ENCODE data around the gene CDH23. TPM values are rescaled to one million over a fixed set of nuclear protein-coding genes. Genes with fewer than 3 reads are reported as not detected.
A peak's percentile ranks its signal among the peaks of the same experiment; 100 is the strongest.

CDH23 gene
- total RNA-seq, 1 experiment from 2014 or later, result 2.1 TPM

- no peaks in the 10 kb centered on the region for H3K9me3 ChIP-seq (ENCODE audit: low read length)
- no peaks in the 10 kb centered on the region for H3K79me2 ChIP-seq (ENCODE audit: low read length)
- H3K4me2 ChIP-seq (ENCODE audit: low read depth, low read length, poor library complexity, severe bottlenecking), result no peak overlapping the region
- H4K20me1 ChIP-seq (ENCODE audit: insufficient read depth, low read depth, low read length), result no peaks in the 10 kb centered on the region
- peaks cover 40% of the 10 kb centered on the region for H3K4me1 ChIP-seq (ENCODE audit: low read length)
- no peak overlapping the region for H3K9ac ChIP-seq (ENCODE audit: low read length)
- H3K27me3 ChIP-seq (ENCODE audit: low read length), result peaks cover 2% of the 10 kb centered on the region; the same call in 1 of the 2 replicates
- no peaks in the 10 kb centered on the region for H3K9me2 ChIP-seq (replicated peaks; ENCODE audit: insufficient read depth, low read length)
- DNase-seq, result no peak
- no peaks in the 10 kb centered on the region for H3K36me3 ChIP-seq (ENCODE audit: insufficient read depth, low read length)
- H2AFZ ChIP-seq (ENCODE audit: low read length), result no peak overlapping the region
- no peak overlapping the region for H3K27ac ChIP-seq (ENCODE audit: low read length)
- no peak overlapping the region for H3K4me3 ChIP-seq (ENCODE audit: low read length)
These were observed 375.3 kb downstream of the CDH23 start for GRCh38 chr10:71771821-71772617.

GRCh38 chr10:71772832-71773220 lies 376.1 kb downstream of the CDH23 start:
- Histone ChIP-seq H4K20me1 (ENCODE audit: insufficient read depth, low read depth, low read length) (no peaks in the 10 kb centered on the region), H3K9ac (ENCODE audit: low read length) (no peak overlapping the region), H3K27ac (ENCODE audit: low read length) (no peak overlapping the region), H3K36me3 (ENCODE audit: insufficient read depth, low read length) (no peaks in the 10 kb centered on the region), H2AFZ (ENCODE audit: low read length) (no peak overlapping the region), H3K4me3 (ENCODE audit: low read length) (no peak overlapping the region), H3K27me3 (ENCODE audit: low read length) (peaks cover 2% of the 10 kb centered on the region; the same call in 1 of the 2 replicates), H3K4me2 (ENCODE audit: low read depth, low read length, poor library complexity, severe bottlenecking) (no peak overlapping the region), H3K79me2 (ENCODE audit: low read length) (no peaks in the 10 kb centered on the region), H3K9me3 (ENCODE audit: low read length) (no peaks in the 10 kb centered on the region; the same call in 1 of the 2 replicates), H3K9me2 (replicated peaks; ENCODE audit: insufficient read depth, low read length) (no peaks in the 10 kb centered on the region), H3K4me1 (ENCODE audit: low read length) (peaks cover 40% of the 10 kb centered on the region)
- no peak for DNase-seq

GRCh38 chr10:71773221-71773971 lies 376.7 kb downstream of the CDH23 start, which contains the start of gene VSIR:
VSIR (minus strand) TSS chr10:71773520; CDS start chr10:71773439, 81 bp downstream.
- DNase-seq, result peak; percentile 91
- Histone ChIP-seq H3K4me2 (ENCODE audit: low read depth, low read length, poor library complexity, severe bottlenecking) (no peak within 1 kb of the TSS), H3K9me2 (replicated peaks; ENCODE audit: insufficient read depth, low read length) (no peaks in the 10 kb centered on the region), H3K36me3 (ENCODE audit: insufficient read depth, low read length) (no peaks in the 10 kb centered on the region), H3K9me3 (ENCODE audit: low read length) (no peaks in the 10 kb centered on the region; the same call in 1 of the 2 replicates), H3K79me2 (ENCODE audit: low read length) (no peaks in the 10 kb centered on the region), H4K20me1 (ENCODE audit: insufficient read depth, low read depth, low read length) (no peaks in the 10 kb centered on the region), H3K4me1 (ENCODE audit: low read length) (peaks cover 40% of the 10 kb centered on the region), H3K9ac (ENCODE audit: low read length) (no peak within 1 kb of the TSS), H2AFZ (ENCODE audit: low read length) (no peak within 1 kb of the TSS), H3K27me3 (ENCODE audit: low read length) (peaks cover 2% of the 10 kb centered on the region; the same call in 1 of the 2 replicates), H3K27ac (ENCODE audit: low read length) (no peak within 1 kb of the TSS), H3K4me3 (ENCODE audit: low read length) (no peak within 1 kb of the TSS)

- Histone ChIP-seq H3K4me2 (ENCODE audit: low read depth, low read length, poor library complexity, severe bottlenecking) (no peak overlapping the region), H3K9me2 (replicated peaks; ENCODE audit: insufficient read depth, low read length) (no peaks in the 10 kb centered on the region), H3K4me3 (ENCODE audit: low read length) (no peak overlapping the region), H3K27me3 (ENCODE audit: low read length) (peaks cover 2% of the 10 kb centered on the region; the same call in 1 of the 2 replicates), H3K36me3 (ENCODE audit: insufficient read depth, low read length) (no peaks in the 10 kb centered on the region), H3K9ac (ENCODE audit: low read length) (no peak overlapping the region), H3K9me3 (ENCODE audit: low read length) (no peaks in the 10 kb centered on the region; the same call in 1 of the 2 replicates), H3K27ac (ENCODE audit: low read length) (no peak overlapping the region), H2AFZ (ENCODE audit: low read length) (no peak overlapping the region), H3K4me1 (ENCODE audit: low read length) (peaks cover 27% of the 10 kb centered on the region), H4K20me1 (ENCODE audit: insufficient read depth, low read depth, low read length) (no peaks in the 10 kb centered on the region), H3K79me2 (ENCODE audit: low read length) (no peaks in the 10 kb centered on the region)
- DNase-seq, result no peak
These were observed 378.4 kb downstream of the CDH23 start for GRCh38 chr10:71774916-71775702.

- H3K79me2 ChIP-seq (ENCODE audit: low read length), result no peaks in the 10 kb centered on the region
- H3K9me3 ChIP-seq (ENCODE audit: low read length), result no peaks in the 10 kb centered on the region; the same call in 1 of the 2 replicates
- no peak overlapping the region for H3K4me3 ChIP-seq (ENCODE audit: low read length)
- H3K9me2 ChIP-seq (replicated peaks; ENCODE audit: insufficient read depth, low read length), result no peaks in the 10 kb centered on the region
- no peaks in the 10 kb centered on the region for H4K20me1 ChIP-seq (ENCODE audit: insufficient read depth, low read depth, low read length)
- H3K36me3 ChIP-seq (ENCODE audit: insufficient read depth, low read length), result no peaks in the 10 kb centered on the region
- H3K4me1 ChIP-seq (ENCODE audit: low read length), result peaks cover 27% of the 10 kb centered on the region
- no peak overlapping the region for H3K4me2 ChIP-seq (ENCODE audit: low read depth, low read length, poor library complexity, severe bottlenecking)
- peaks cover 2% of the 10 kb centered on the region; the same call in 1 of the 2 replicates for H3K27me3 ChIP-seq (ENCODE audit: low read length)
- H3K9ac ChIP-seq (ENCODE audit: low read length), result no peak overlapping the region
- no peak overlapping the region for H3K27ac ChIP-seq (ENCODE audit: low read length)
- DNase-seq, result no peak
- H2AFZ ChIP-seq (ENCODE audit: low read length), result no peak overlapping the region
These were observed 379.8 kb downstream of the CDH23 start for GRCh38 chr10:71776481-71776925.

- Histone ChIP-seq H3K9me2 (replicated peaks; ENCODE audit: insufficient read depth, low read length) (no peaks in the 10 kb centered on the region), H3K9ac (ENCODE audit: low read length) (no peak overlapping the region), H3K36me3 (ENCODE audit: insufficient read depth, low read length) (no peaks in the 10 kb centered on the region), H3K27me3 (ENCODE audit: low read length) (peaks cover 2% of the 10 kb centered on the region; the same call in 1 of the 2 replicates), H3K9me3 (ENCODE audit: low read length) (no peaks in the 10 kb centered on the region; the same call in 1 of the 2 replicates), H3K4me2 (ENCODE audit: low read depth, low read length, poor library complexity, severe bottlenecking) (no peak overlapping the region), H3K4me3 (ENCODE audit: low read length) (no peak overlapping the region), H3K79me2 (ENCODE audit: low read length) (no peaks in the 10 kb centered on the region), H3K4me1 (ENCODE audit: low read length) (peaks cover 27% of the 10 kb centered on the region), H2AFZ (ENCODE audit: low read length) (no peak overlapping the region), H4K20me1 (ENCODE audit: insufficient read depth, low read depth, low read length) (0 out of 2 replicates have a peak, but pooled peaks cover 5% of the 10 kb centered on the region), H3K27ac (ENCODE audit: low read length) (no peak overlapping the region)
- no peak for DNase-seq
These were observed 380.7 kb downstream of the CDH23 start for GRCh38 chr10:71777213-71777985.

- no peaks in the 10 kb centered on the region for H3K36me3 ChIP-seq (ENCODE audit: insufficient read depth, low read length)
- H3K9me2 ChIP-seq (replicated peaks; ENCODE audit: insufficient read depth, low read length), result no peaks in the 10 kb centered on the region
- no peak overlapping the region for H3K4me3 ChIP-seq (ENCODE audit: low read length)
- no peak overlapping the region for H2AFZ ChIP-seq (ENCODE audit: low read length)
- no peak for DNase-seq
- no peak overlapping the region for H3K4me2 ChIP-seq (ENCODE audit: low read depth, low read length, poor library complexity, severe bottlenecking)
- H3K79me2 ChIP-seq (ENCODE audit: low read length), result no peaks in the 10 kb centered on the region
- no peaks in the 10 kb centered on the region; the same call in 1 of the 2 replicates for H3K9me3 ChIP-seq (ENCODE audit: low read length)
- H3K27ac ChIP-seq (ENCODE audit: low read length), result no peak overlapping the region
- H3K4me1 ChIP-seq (ENCODE audit: low read length), result peaks cover 24% of the 10 kb centered on the region
- peaks cover 2% of the 10 kb centered on the region; the same call in 1 of the 2 replicates for H3K27me3 ChIP-seq (ENCODE audit: low read length)
- H4K20me1 ChIP-seq (ENCODE audit: insufficient read depth, low read depth, low read length), result 0 out of 2 replicates have a peak, but pooled peaks cover 5% of the 10 kb centered on the region
- H3K9ac ChIP-seq (ENCODE audit: low read length), result no peak overlapping the region
These were observed 381.5 kb downstream of the CDH23 start for GRCh38 chr10:71778071-71778825.

Data from Karpas-422 (cell line).